OCI-LY1 (cell line): ENCODE results near the gene PARD3.

Experiments used
- EZH2 ChIP-seq: fragments of 200-600 bp; sonication (generic), shearing (Covaris generic); IDR thresholded peaks from 2 replicates; pipeline ENCODE4 v1.8.0; 2017; ENCODE audit warnings: borderline replicate concordance, mixed run types, mild to moderate bottlenecking, antibody characterized with exemption, low read length, moderate library complexity, mixed read lengths
- TF ChIP-seq, protein P1 (sequence below): fragments of 200-600 bp; sonication (generic), shearing (Covaris generic); IDR thresholded peaks from 2 replicates; pipeline ENCODE4 v1.5.1; 2017; ENCODE audit warnings: mild to moderate bottlenecking, antibody characterized with exemption, low read length, moderate library complexity, mixed read lengths

DNA sequence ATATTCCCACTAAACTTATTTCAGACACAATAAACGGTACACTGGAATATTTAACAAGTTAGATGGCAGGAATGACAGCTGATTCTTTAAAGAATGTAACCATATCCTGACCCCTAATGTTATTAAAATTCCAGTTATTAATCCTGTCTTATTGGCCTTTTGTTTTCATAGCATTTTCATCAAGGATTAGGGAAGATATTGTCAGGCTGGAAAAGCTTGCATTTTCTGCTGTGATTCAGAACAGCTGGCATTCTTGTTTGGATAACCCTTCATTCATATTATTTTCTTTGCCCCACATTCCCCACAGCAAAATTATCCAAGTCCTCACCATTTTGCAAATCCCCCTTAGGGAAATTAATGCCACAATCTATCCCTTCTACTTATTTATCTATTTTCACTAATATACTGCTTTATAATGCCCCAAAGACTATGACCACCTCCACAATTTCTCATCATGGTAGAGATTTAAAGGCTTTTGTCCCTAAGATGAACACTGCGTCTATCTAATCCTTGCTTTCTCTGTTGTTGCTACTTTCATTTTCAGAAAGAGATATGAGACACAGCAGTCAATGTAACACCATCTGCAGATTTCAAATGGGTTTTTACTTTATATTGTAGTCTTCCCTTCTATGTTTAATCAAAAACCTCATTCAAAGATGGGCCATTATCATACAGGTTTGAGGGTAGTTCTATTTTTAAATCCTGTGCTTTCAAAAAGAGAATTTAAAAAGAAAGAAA is 475.1 kb downstream of the PARD3 start:
- TF ChIP-seq, protein P1, sequence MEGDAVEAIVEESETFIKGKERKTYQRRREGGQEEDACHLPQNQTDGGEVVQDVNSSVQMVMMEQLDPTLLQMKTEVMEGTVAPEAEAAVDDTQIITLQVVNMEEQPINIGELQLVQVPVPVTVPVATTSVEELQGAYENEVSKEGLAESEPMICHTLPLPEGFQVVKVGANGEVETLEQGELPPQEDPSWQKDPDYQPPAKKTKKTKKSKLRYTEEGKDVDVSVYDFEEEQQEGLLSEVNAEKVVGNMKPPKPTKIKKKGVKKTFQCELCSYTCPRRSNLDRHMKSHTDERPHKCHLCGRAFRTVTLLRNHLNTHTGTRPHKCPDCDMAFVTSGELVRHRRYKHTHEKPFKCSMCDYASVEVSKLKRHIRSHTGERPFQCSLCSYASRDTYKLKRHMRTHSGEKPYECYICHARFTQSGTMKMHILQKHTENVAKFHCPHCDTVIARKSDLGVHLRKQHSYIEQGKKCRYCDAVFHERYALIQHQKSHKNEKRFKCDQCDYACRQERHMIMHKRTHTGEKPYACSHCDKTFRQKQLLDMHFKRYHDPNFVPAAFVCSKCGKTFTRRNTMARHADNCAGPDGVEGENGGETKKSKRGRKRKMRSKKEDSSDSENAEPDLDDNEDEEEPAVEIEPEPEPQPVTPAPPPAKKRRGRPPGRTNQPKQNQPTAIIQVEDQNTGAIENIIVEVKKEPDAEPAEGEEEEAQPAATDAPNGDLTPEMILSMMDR = no peak
- no peak for TF ChIP-seq EZH2
